ENCODE data around the gene SLC38A11. TPM values are rescaled to one million over a fixed set of nuclear protein-coding genes. Genes with fewer than 3 reads are reported as not detected.

SLC38A11 gene
- total RNA-seq, 1 donor from 2014 or later, result 0.48 TPM

- DNase-seq (no peak), ATAC-seq (ENCODE audit: poor library complexity) (no peak)
- intact Hi-C loops (cut with DNase I), result no loop called here
Measured at GRCh38 chr2:164933671-164934189, 21.6 kb downstream of the SLC38A11 start.

GRCh38 chr2:164932377-164932776 lies 22.9 kb downstream of the SLC38A11 start:
- ATAC-seq (ENCODE audit: poor library complexity) (no peak), DNase-seq (no peak)
- intact Hi-C loops (cut with DNase I), result no loop called here

DNA sequence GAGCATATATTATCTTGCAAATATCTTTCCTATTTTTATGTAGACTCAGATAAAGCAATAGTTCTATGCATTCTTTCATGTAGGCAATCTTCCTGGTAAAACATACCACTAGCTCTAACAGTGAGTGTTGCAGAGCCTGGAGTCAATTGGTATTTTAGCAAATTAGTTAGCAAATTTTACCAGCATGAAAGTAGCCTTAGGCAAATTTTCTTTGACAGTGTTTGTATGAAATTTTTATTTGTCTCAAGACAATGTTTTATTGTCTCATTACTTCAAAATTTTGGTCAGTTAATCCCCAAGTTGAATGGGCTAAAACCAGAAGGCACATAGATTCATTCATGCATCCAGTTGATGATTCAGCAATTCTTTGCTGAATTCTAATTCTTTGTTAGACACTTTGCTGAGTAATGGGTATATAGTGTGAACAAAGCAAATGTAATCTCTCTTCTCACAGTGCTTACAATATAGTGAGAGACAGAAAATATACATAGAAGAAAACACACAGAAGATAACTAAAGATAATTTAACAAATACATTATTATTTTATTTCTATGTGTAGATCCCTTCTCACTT lies 27.1 kb downstream of the SLC38A11 start:
- DNase-seq (no peak), ATAC-seq (ENCODE audit: poor library complexity) (no peak)

DNA sequence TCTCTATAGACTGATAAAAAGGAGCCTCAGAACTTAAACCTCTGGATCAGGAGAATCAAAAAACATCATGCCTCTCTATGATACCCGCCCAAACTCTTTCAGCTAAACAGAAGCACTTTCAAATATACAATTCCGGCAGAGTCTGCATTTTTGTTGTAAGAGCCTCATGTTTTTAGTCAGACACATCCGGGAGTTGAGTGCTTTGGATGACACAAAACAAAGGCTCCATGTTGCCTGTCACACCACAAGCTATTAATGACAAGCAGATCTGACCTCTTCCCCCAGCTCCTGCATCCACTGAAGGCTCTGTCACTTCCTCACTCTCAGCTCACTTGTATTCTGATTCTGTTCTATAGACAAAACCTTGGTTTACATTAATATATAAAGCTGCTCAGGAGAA lies 33.2 kb downstream of the SLC38A11 start:
- ATAC-seq (ENCODE audit: poor library complexity) (no peak), DNase-seq (no peak)
- intact Hi-C loops (cut with DNase I), result no loop called here

More for the DNA sequence above, 27.1 kb downstream of the SLC38A11 start:
- intact Hi-C loops (cut with DNase I), result no loop called here

- intact Hi-C loops (cut with DNase I), result no loop called here
- DNase-seq (no peak), ATAC-seq (ENCODE audit: poor library complexity) (no peak)
Measured at GRCh38 chr2:164920430-164920829, 34.9 kb downstream of the SLC38A11 start.

DNA sequence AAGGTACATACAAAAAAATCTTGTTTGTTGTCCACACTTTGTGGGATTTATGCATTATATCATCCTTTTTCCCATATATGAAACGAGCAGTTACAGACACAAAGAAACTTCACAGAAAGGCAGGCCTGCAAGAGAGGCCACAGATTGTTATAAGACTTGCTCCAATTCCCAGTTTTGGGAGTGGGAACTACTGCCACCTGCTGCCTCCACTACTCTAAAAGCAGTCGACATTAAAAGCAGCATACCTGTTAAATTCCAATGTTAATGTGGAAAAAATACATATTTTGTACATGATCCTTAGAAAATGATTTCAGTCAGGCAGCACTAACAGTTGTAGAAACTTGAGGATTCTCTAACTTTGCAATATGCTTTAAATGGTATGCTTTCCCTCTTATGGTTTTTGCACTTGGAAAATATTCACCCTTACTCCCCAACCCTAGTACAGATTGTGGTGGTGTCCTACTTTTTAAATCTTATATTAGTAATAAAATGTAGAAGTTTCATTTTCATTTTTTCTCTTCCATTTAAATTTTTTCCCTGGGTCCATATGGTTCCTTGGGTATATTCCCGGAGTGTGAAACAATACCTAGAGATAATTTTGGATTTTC lies 37.9 kb downstream of the SLC38A11 start:
- ATAC-seq (ENCODE audit: poor library complexity), result peak; percentile 85
- intact Hi-C loops (cut with DNase I), result loop anchor here (2.0 kb wide), 1 partner anchor 175 kb away; no protein-coding TSS in a partner anchor
- DNase-seq, result peak; percentile 40

DNA sequence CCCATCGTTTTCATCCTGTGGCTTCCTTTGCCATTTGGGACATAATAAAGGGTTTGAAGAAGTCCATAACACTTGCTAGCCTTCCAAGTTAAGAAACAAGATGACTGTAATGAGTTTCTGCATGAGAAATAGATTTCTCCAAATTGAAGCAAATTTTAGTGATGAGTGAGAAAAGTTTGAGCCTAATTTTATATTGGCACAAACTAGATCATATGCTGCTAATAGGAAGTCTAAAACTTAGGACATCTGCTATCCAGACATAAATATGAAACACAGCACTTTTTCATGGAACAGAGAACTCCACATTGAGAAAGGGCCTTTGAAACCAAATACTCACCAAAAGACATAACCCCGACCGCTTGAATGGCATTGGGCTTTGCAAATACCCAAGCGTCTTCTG lies 39.8 kb downstream of the SLC38A11 start:
- DNase-seq (no peak), ATAC-seq (ENCODE audit: poor library complexity) (no peak)
- intact Hi-C loops (cut with DNase I), result no loop called here

- DNase-seq (no peak), ATAC-seq (ENCODE audit: poor library complexity) (peak; percentile 42)
- intact Hi-C loops (cut with DNase I), result loop anchor here (2.0 kb wide), 1 partner anchor 73 kb away; the partner anchor contains the start of gene COBLL1
Measured at GRCh38 chr2:164913640-164914350, 41.5 kb downstream of the SLC38A11 start.

DNA sequence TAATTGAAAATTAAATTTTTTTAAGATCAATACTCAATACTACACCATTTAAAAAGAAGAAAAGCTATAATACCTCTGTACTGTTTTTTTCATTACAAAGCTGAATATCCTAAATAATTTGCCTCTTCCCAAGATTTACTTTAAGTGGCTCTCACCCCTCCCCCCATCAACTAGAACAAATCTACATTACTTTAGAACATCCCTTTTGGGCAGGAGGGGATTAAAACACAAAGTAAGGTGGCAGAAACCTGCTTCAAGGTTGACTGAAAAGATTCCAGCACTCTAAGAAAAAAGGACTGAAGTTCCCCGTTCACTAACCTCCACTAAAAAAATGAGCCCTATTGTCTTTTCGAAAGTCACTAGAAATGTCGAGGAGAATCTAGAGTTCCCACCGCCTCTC lies 42.3 kb downstream of the SLC38A11 start:
- no peak for ATAC-seq (ENCODE audit: poor library complexity)
- intact Hi-C loops (cut with DNase I), result loop anchor here (2.0 kb wide), 1 partner anchor 72 kb away; the partner anchor contains the start of gene COBLL1
- DNase-seq, result no peak

DNA sequence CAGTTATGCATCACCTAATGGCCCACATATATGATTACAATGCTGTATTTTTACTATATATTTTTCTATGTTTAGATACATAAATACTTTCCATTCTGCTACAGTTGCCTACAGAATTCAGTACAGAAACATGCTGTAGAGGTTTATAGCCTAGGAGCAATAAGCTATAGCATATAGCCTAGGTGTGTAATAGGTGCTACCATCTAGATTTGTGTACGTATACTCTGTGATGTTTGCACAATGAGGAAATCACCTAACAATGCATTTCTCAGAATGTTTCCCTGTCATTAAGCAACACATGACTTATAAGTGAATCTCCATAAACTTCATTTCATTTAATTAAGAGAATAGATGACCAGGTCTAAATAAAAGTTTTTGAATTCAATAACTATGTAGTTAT lies 43.5 kb downstream of the SLC38A11 start:
- DNase-seq (no peak), ATAC-seq (ENCODE audit: poor library complexity) (no peak)
- intact Hi-C loops (cut with DNase I), result loop anchor here (2.0 kb wide), 1 partner anchor 71 kb away; the partner anchor contains the start of gene COBLL1

DNA sequence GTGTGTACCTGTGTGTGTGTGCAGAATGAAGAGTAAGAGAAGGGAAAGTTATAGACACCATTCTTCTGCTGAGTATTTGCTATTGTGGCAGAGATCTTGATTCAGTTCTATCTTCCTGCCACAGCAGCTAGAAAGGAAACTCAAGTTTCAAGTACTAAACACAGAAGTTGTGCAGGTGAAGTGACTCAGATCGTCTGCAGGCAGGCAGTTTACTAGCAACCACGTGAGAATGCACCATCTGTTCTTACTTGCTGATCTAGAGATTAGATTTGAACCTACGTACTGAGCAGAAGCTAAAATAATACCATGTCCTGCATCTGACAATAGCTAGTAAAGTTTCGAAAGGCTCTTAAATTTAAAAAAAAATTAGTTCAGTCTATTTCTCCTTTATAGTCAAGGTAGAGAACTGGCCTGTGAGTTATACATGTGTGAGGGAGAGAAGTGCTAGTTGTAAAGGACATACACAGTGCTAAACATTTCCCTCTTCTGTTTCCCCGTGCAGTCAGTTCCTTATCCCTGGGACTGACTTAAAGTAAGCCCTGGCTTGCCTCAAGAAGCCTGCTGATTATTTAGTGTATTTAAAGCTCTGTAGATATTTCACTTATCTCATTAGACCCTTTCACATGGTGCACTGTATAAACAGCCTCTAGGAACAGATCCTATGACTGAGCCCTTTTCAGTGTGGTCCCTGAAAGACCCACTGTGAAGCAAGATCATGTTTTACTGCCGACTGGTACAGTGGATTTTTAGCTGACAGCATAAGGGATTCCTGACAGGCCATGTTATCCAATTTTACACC lies 45.0 kb downstream of the SLC38A11 start:
- DNase-seq (no peak), ATAC-seq (ENCODE audit: poor library complexity) (peak; percentile 55)
- intact Hi-C loops (cut with DNase I), result no loop called here

DNA sequence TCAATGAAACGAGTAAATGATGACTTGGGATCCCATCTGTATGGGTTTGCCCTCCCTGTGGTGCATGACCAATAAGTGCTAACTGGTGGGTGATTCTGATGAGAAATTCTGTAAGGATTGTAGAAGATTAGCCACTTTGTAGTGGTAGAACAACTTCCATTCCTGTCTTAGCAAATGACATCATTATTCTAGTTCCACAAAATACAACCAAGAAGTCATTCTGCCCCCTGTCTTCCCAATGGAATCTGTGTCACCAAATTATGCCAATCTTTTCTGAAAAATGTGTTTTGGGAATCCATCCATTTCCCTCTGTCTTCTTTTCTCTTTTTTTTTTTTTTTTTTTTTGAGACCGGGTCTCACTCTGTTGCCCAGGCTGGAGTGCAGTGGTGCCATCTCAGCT lies 48.4 kb downstream of the SLC38A11 start:
- no peak for DNase-seq
- no peak for ATAC-seq (ENCODE audit: poor library complexity)
- intact Hi-C loops (cut with DNase I), result no loop called here

DNA sequence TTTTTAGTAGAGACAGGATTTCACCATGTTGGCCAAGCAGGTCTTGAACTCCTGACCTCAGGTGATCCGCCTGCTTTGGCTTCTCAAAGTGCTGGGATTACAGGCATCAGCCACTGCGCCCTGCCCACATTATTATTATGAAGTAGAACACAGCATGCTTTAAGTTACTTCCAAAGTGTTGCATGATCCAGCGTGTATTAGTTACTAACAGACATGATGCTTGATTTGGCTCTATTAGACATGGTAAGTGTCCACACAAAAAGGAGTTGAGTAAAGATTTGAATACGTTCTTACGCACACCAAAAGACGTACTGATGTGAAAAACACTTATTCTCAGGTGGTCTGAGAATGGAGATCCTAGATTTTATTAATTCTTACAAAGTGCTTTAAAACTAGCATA lies 50.0 kb downstream of the SLC38A11 start:
- ATAC-seq (ENCODE audit: poor library complexity) (no peak), DNase-seq (no peak)
- intact Hi-C loops (cut with DNase I), result no loop called here

DNA sequence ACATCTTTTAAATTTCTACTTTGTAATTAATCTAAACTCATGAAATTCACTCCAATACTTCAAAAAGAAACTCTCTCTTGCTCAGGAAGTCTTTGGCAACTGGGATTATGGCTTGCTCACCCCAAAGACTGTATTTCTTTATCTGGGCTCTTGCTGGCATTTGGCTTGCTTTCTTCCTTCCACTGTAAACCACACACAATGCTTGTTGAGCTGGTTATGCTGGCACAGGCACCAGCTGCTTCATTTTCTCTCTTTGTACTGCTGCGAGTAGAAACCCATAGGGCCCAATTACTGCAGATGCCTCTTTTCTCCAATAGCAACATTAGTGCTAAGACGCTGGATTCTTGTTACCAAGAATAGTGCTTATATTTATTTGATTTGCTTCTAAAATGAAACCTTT lies 51.4 kb downstream of the SLC38A11 start:
- DNase-seq (no peak), ATAC-seq (ENCODE audit: poor library complexity) (peak; percentile 51)
- intact Hi-C loops (cut with DNase I), result no loop called here

DNA sequence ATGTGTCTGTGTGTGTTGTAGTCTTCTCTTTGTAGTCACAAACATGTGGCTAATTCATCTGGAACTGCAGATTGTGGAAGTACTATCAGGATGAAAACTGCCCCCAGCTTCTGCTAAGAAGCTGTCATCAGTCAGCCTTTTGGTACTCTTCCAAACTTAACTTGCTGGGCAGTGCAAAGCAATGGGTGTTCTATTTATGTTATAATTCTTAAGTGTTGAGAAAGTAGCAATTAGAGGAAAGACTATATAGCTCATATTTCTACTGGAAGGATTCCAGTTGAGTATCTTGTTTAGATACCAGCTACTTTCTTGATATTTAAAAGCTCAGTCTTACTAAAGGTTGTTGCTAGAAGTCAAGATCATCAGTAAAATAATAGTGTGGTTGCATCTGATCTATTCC lies 52.1 kb downstream of the SLC38A11 start:
- DNase-seq, result no peak
- peak; percentile 75 for ATAC-seq (ENCODE audit: poor library complexity)
- intact Hi-C loops (cut with DNase I), result no loop called here

DNA sequence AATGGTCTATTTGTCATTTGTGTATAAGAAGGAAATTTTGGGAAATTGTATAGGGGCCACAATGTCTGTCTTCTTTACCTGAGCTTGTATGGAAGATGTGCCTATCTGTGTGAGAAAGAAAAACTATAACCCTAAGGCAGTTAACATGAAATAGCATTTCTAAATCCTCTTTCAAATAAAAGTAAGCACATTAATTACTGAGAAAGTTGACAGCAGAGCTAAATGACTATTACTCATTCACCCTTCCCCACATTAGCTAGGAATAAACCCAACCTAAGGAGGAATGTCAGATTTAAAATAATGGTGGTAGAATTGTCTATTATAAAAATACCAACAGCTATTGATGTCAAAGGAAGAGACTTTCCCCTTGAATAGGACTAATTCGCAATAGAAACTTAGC lies 56.2 kb downstream of the SLC38A11 start:
- ATAC-seq (ENCODE audit: poor library complexity) (no peak), DNase-seq (no peak)
- intact Hi-C loops (cut with DNase I), result no loop called here

GRCh38 chr2:164898475-164898874 lies 56.9 kb downstream of the SLC38A11 start:
- intact Hi-C loops (cut with DNase I), result no loop called here
- no peak for ATAC-seq (ENCODE audit: poor library complexity)
- DNase-seq, result no peak

GRCh38 chr2:164897469-164898260 lies 57.7 kb downstream of the SLC38A11 start:
- DNase-seq (no peak), ATAC-seq (ENCODE audit: poor library complexity) (no peak)

More at GRCh38 chr2:164897469-164898260, 57.7 kb downstream of the SLC38A11 start:
- intact Hi-C loops (cut with DNase I), result no loop called here

Data from Right ventricle myocardium superior (tissue), 1 donor.